H1 (cell line): ENCODE measurements around the gene LRIT2. TPM values are rescaled to one million over a fixed set of nuclear protein-coding genes. Genes with fewer than 3 reads are reported as not detected.

ENCODE experiments used
- CTCF ChIA-PET: fragments of 300-600 bp; sonication (Branson Sonifier 250); formaldehyde crosslinking; loops from one replicate; lab custom pipeline; 2021; ENCODE audit not compliant: partially characterized antibody; lab: Charles Lee
- POLR2A ChIA-PET: fragments of 300-600 bp; sonication (Branson Sonifier 250); formaldehyde crosslinking; loops from one replicate; lab custom pipeline; 2021; ENCODE audit warnings: inconsistent platforms; ENCODE audit not compliant: partially characterized antibody; lab: Charles Lee
- DNase-seq, 2 experiments: peaks; one replicate each; pipeline versions ENCODE4 v3.0.0 to v3.0.0-alpha.2; 2010 to 2022; ENCODE audit warnings: low spot score in 2 of 2, low read depth in 1 of 2, mixed read lengths in 1 of 2
- FAIRE-seq: peaks from 2 replicates; lab custom pipeline; 2011; peaks lifted over from hg19 to GRCh38; lab: Jason Lieb, UNC
- H2AFZ ChIP-seq: 2 replicates; pipeline ENCODE4 v1.8.1; 2012; ENCODE audit warnings: low read length, inconsistent platforms
- H2AK5ac ChIP-seq: 2 replicates; pipeline ENCODE4 v1.6.1; 2013; ENCODE audit warnings: low read depth, low read length
- H2BK120ac ChIP-seq: replicated peaks from 2 replicates; pipeline ENCODE3; 2013; ENCODE audit warnings: low read depth, low read length, inconsistent platforms
- H2BK12ac ChIP-seq: 2 replicates; pipeline ENCODE4 v1.6.1; 2013; ENCODE audit warnings: low read depth, low read length
- H2BK15ac ChIP-seq: 2 replicates; pipeline ENCODE4 v1.6.1; 2013; ENCODE audit warnings: low read length
- H2BK20ac ChIP-seq: 2 replicates; pipeline ENCODE4 v1.6.1; 2013; ENCODE audit warnings: low read length
- H2BK5ac ChIP-seq: 2 replicates; pipeline ENCODE4 v1.6.1; 2013; ENCODE audit warnings: low read depth, low read length
- H3K14ac ChIP-seq: 2 replicates; pipeline ENCODE4 v1.6.1; 2013; ENCODE audit warnings: inconsistent platforms; ENCODE audit not compliant: insufficient read length
- H3K18ac ChIP-seq: 2 replicates; pipeline ENCODE4 v1.6.1; 2013; ENCODE audit warnings: low read length; ENCODE audit errors: extremely low read depth
- H3K23ac ChIP-seq: 2 replicates; pipeline ENCODE4 v1.6.1; 2013; ENCODE audit warnings: inconsistent platforms; ENCODE audit not compliant: insufficient read length
- H3K23me2 ChIP-seq: 2 replicates; pipeline ENCODE4 v1.6.1; 2013; ENCODE audit warnings: low read depth, low read length
- H3K27ac ChIP-seq: 2 replicates; pipeline ENCODE4 v1.6.1; 2011; ENCODE audit warnings: low read depth, low read length, inconsistent platforms
- H3K27me3 ChIP-seq, 4 experiments: replicated peaks in 1 of 4; 1 replicate in 1 of 4; 2 replicates in 3 of 4; pipeline versions ENCODE4 v1.6.1 to v1.8.1; 2011 to 2013; ENCODE audit warnings: low read length in 3 of 4, mild to moderate bottlenecking in 3 of 4, inconsistent platforms in 2 of 4, mixed read lengths in 2 of 4, moderate library complexity in 1 of 4; ENCODE audit not compliant: control insufficient read depth in 3 of 4, insufficient read depth in 3 of 4; ENCODE audit errors: extremely low read depth in 1 of 4
- H3K36me3 ChIP-seq, 4 experiments: 2 replicates each; pipeline versions ENCODE4 v1.6.1 to v1.8.1; 2011 to 2013; ENCODE audit warnings: mild to moderate bottlenecking in 4 of 4, low read length in 3 of 4, moderate library complexity in 2 of 4, control low read depth in 1 of 4, inconsistent platforms in 1 of 4; ENCODE audit not compliant: insufficient read depth in 4 of 4, control insufficient read depth in 2 of 4
- H3K4ac ChIP-seq: replicated peaks from 2 replicates; pipeline ENCODE3; 2013; ENCODE audit warnings: low read length, low read depth, mixed read lengths, inconsistent platforms; ENCODE audit not compliant: insufficient read length
- H3K4me1 ChIP-seq, 4 experiments: replicated peaks in 1 of 4; 1 replicate in 1 of 4; 2 replicates in 3 of 4; pipeline versions ENCODE4 v1.6.1 to v1.8.1; 2011 to 2013; ENCODE audit warnings: low read length in 3 of 4, inconsistent platforms in 2 of 4, mixed read lengths in 1 of 4; ENCODE audit not compliant: insufficient read depth in 4 of 4, control insufficient read depth in 3 of 4
- H3K4me2 ChIP-seq, 2 experiments: 2 replicates each; pipeline versions ENCODE4 v1.6.1 to v1.8.1; 2011 to 2013; ENCODE audit warnings: low read depth in 2 of 2, low read length in 2 of 2, control low read depth in 1 of 2, inconsistent platforms in 1 of 2, mild to moderate bottlenecking in 1 of 2; ENCODE audit not compliant: insufficient read depth in 1 of 2
- H3K4me3 ChIP-seq, 4 experiments: fragments of 200-600, 300-600 bp in 1 of 4; sonication (generic), shearing (Covaris generic), sonication (Bioruptor Twin) in 1 of 4; 2 replicates each; pipeline versions ENCODE4 v1.5.1 to v1.8.1; 2011 to 2016; ENCODE audit warnings: low read length in 4 of 4, low read depth in 3 of 4, control low read depth in 2 of 4, inconsistent platforms in 2 of 4, mild to moderate bottlenecking in 2 of 4, mixed read lengths in 1 of 4, moderate library complexity in 1 of 4; ENCODE audit not compliant: insufficient read depth in 2 of 4; ENCODE audit errors: extremely low read depth in 1 of 4
- H3K56ac ChIP-seq: replicated peaks from 2 replicates; pipeline ENCODE3; 2013; ENCODE audit warnings: low read depth, mild to moderate bottlenecking, mixed read lengths, low read length, inconsistent platforms; ENCODE audit not compliant: insufficient read length
- H3K79me1 ChIP-seq: 2 replicates; pipeline ENCODE4 v1.6.1; 2013; ENCODE audit warnings: low read depth, low read length, control low read depth
- H3K79me2 ChIP-seq, 2 experiments: 2 replicates each; pipeline versions ENCODE4 v1.6.1 to v1.8.1; 2012 to 2013; ENCODE audit warnings: low read length in 2 of 2, mild to moderate bottlenecking in 2 of 2, inconsistent platforms in 1 of 2; ENCODE audit not compliant: insufficient read depth in 2 of 2, control insufficient read depth in 1 of 2
- H3K9ac ChIP-seq, 4 experiments: replicated peaks in 1 of 4; 1 replicate in 1 of 4; 2 replicates in 3 of 4; pipeline versions ENCODE4 v1.6.1 to v1.8.1; 2011 to 2013; ENCODE audit warnings: low read depth in 3 of 4, low read length in 3 of 4, control low read depth in 2 of 4, mild to moderate bottlenecking in 2 of 4, moderate library complexity in 2 of 4, inconsistent platforms in 1 of 4; ENCODE audit errors: extremely low read depth in 1 of 4
- H3K9me3 ChIP-seq, 2 experiments: 2 replicates each; pipeline versions ENCODE4 v1.6.1 to v1.8.1; 2012 to 2013; ENCODE audit warnings: mild to moderate bottlenecking in 2 of 2, moderate library complexity in 2 of 2, control low read depth in 1 of 2, inconsistent platforms in 1 of 2, low read depth in 1 of 2, low read length in 1 of 2, mixed read lengths in 1 of 2; ENCODE audit not compliant: insufficient read depth in 2 of 2
- H4K20me1 ChIP-seq, 2 experiments: replicated peaks in 1 of 2; 2 replicates each; pipeline versions ENCODE3 to v1.8.1; 2011 to 2013; ENCODE audit warnings: inconsistent platforms in 2 of 2, low read length in 2 of 2, mild to moderate bottlenecking in 1 of 2; ENCODE audit not compliant: insufficient read depth in 2 of 2, control insufficient read depth in 1 of 2
- H4K5ac ChIP-seq: 2 replicates; pipeline ENCODE4 v1.6.1; 2013; ENCODE audit warnings: low read length, low read depth, mixed read lengths, inconsistent platforms; ENCODE audit not compliant: insufficient read length
- H4K8ac ChIP-seq: 2 replicates; pipeline ENCODE4 v1.8.0; 2013; ENCODE audit warnings: mild to moderate bottlenecking, moderate library complexity, low read length, inconsistent platforms; ENCODE audit not compliant: insufficient read depth; ENCODE audit errors: extremely low read depth
- H4K91ac ChIP-seq: replicated peaks from 2 replicates; pipeline ENCODE3; 2013; ENCODE audit warnings: low read length, mixed read lengths, inconsistent platforms; ENCODE audit not compliant: insufficient read length
- GABPA ChIP-seq: IDR thresholded peaks from 2 replicates; pipeline ENCODE4 v1.6.1; 2011; ENCODE audit warnings: mild to moderate bottlenecking, low read length, moderate library complexity, borderline replicate concordance; ENCODE audit not compliant: insufficient read depth
- PHF8 ChIP-seq: fragments of 200-600 bp; sonication (generic); conservative IDR thresholded peaks from 2 replicates; pipeline ENCODE4 v1.7.1; 2012; ENCODE audit warnings: low read depth, mild to moderate bottlenecking, inconsistent platforms, low read length, moderate library complexity
- POU5F1 ChIP-seq: IDR thresholded peaks from 2 replicates; pipeline ENCODE4 v1.6.1; 2011; ENCODE audit warnings: low read depth, mild to moderate bottlenecking, low read length, moderate library complexity
- RAD21 ChIP-seq, 2 experiments: IDR thresholded peaks in 1 of 2; conservative IDR thresholded peaks in 1 of 2; 2 replicates each; pipeline ENCODE4 v1.6.1; 2011; ENCODE audit warnings: low read depth in 2 of 2, low read length in 2 of 2, improper control_type of control experiment in 1 of 2, inconsistent platforms in 1 of 2, mild to moderate bottlenecking in 1 of 2, moderate library complexity in 1 of 2
- RBBP5 ChIP-seq: IDR thresholded peaks from 2 replicates; pipeline ENCODE4 v1.7.1; 2012; ENCODE audit warnings: low read depth, mild to moderate bottlenecking, inconsistent platforms, low read length, moderate library complexity, borderline replicate concordance
- WGBS, 2 experiments: shearing (Covaris generic) in 1 of 2; methylation state at CpG; one replicate each; pipeline versions ENCODE4 v1.1.6 to v1.1.7; 2013 to 2015; ENCODE audit warnings: low lambda C conversion rate in 2 of 2, mixed read lengths in 2 of 2, inconsistent platforms in 1 of 2, low coverage in 1 of 2, missing lambda C conversion rate in 1 of 2; ENCODE audit not compliant: insufficient replicate concordance in 2 of 2, insufficient coverage in 1 of 2, insufficient read length in 1 of 2; ENCODE audit errors: extremely low coverage in 1 of 2, missing lambda C conversion rate in 1 of 2; 5-methylcytosine and 5-hydroxymethylcytosine counted together
- polyA plus RNA-seq, 7 experiments: library from polyadenylated mRNA; depleted of rRNA in 3 of 7; stranded (reverse) in 5 of 7; unstranded in 2 of 7; fragments of >200 nt in 5 of 7; fragments of 200-250 nt in 2 of 7; gene quantifications; 1 replicate in 5 of 7; 2 replicates in 1 of 7; 4 replicates in 1 of 7; pipeline versions ENCODE4 v1.2.1 to v1.2.3, GENCODE V29; 2011 to 2013; ENCODE audit warnings: missing spikeins in 2 of 7, mixed read lengths in 2 of 7
- total RNA-seq: library from RNA; stranded (reverse); fragmentation: NEBNext Ultra II Directional; extraction: Animal tissue kit (Norgen Biotek cat#: 25700); gene quantifications from 2 replicates; pipeline ENCODE4 v1.2.1, GENCODE V29; 2021
- TF ChIP-seq, protein P1 (sequence below), 3 experiments: IDR thresholded peaks; 1 replicate in 2 of 3; 2 replicates in 1 of 3; pipeline versions ENCODE4 v1.5.1 to v1.6.1; 2011; ENCODE audit warnings: low read length in 3 of 3, mild to moderate bottlenecking in 3 of 3, inconsistent platforms in 2 of 3, low read depth in 1 of 3, moderate library complexity in 1 of 3; ENCODE audit not compliant: insufficient read depth in 1 of 3; ENCODE audit errors: control extremely low read depth in 1 of 3

The LRIT2 gene
- total and polyA plus RNA-seq, 2 of the 8 experiments (the other 6 are each of a cell fraction or from before 2014, with no cell fraction given): not detected

DNA sequence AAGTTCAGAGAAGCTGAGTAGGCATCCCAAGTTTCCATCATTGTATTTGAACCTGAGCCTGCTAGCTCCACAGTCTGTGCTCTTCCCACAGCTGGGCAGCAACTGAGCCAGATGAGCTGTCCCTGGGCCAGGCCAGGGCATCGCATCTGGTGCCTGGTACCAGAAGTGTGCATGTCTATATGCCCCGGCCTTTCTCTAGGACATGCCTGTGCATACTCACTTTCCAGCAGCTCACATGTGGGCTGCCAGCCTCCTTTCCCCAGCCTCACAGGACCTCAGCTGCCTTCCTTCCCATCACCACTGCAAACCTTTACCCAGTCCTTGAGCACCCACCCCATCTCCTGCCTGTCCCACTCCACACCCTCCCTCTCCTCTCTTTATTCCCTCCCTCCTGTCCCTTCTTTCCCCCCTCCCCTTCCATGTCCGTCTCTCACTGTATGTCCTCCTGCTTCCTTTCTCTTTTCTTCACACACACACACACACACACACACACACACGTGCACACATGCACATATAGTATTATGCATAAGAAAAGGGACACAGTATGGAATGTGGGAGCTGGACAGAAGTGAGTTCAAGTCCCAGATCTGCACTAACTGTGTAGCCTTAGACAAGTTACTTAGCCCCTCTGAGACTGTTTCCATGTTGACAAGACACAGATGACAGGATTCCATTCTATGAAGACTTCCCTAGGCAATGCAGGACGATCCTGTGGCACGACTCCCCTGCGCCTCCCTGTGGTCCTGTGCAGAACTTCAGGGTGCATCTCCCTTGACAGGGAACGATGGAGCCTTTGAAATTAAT is 20.1 kb downstream of the LRIT2 start:
- Histone ChIP-seq H2BK5ac (no peak overlapping the region), H4K20me1 (peaks cover 0 to 4% of the 10 kb centered on the region in 2 experiments), H3K79me1 (no peaks in the 10 kb centered on the region), H2BK20ac (no peak overlapping the region), H2BK120ac (no peak overlapping the region), H4K5ac (no peak overlapping the region), H3K56ac (no peak overlapping the region), H3K79me2 (no peaks in the 10 kb centered on the region), H3K4me1 (no peaks in the 10 kb centered on the region), H2AK5ac (no peak overlapping the region), H2AFZ (no peak overlapping the region), H3K18ac (no peak overlapping the region)
- peak in 1 of 2 experiments; percentile 89 for DNase-seq
- peak; percentile 58 for FAIRE-seq
- TF ChIP-seq GABPA: no peak
- 0 out of 2 replicates have a peak, but pooled peaks have one; percentile 8 for TF ChIP-seq POU5F1
- TF ChIP-seq, protein P1, sequence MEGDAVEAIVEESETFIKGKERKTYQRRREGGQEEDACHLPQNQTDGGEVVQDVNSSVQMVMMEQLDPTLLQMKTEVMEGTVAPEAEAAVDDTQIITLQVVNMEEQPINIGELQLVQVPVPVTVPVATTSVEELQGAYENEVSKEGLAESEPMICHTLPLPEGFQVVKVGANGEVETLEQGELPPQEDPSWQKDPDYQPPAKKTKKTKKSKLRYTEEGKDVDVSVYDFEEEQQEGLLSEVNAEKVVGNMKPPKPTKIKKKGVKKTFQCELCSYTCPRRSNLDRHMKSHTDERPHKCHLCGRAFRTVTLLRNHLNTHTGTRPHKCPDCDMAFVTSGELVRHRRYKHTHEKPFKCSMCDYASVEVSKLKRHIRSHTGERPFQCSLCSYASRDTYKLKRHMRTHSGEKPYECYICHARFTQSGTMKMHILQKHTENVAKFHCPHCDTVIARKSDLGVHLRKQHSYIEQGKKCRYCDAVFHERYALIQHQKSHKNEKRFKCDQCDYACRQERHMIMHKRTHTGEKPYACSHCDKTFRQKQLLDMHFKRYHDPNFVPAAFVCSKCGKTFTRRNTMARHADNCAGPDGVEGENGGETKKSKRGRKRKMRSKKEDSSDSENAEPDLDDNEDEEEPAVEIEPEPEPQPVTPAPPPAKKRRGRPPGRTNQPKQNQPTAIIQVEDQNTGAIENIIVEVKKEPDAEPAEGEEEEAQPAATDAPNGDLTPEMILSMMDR (IDR thresholded peaks at IDR 0.05; ENCODE audit: control extremely low read depth in 1 of 3, insufficient read depth in 1 of 3, low read depth in 1 of 3, low read length in 3 of 3): peak; percentile 93 to 97 (median 93)
- peak; percentile 86 to 88 for TF ChIP-seq RAD21 (IDR thresholded peaks at IDR 0.05 in 1 of 2, conservative IDR thresholded peaks at IDR 0.05 in 1 of 2; ENCODE audit: low read depth in 2 of 2, low read length in 2 of 2)
- TF ChIP-seq RBBP5: no peak
- no peak for TF ChIP-seq PHF8
- TF ChIP-seq, all 59 proteins: peak for 3
- Histone ChIP-seq H3K27ac (no peak overlapping the region), H3K36me3 (no peaks in the 10 kb centered on the region), H3K23ac (no peak overlapping the region), H4K8ac (no peak overlapping the region; the same call in 1 of the 2 replicates), H3K23me2 (no peaks in the 10 kb centered on the region), H3K9ac (no peak overlapping the region), H2BK12ac (no peak overlapping the region), H3K27me3 (no peaks in the 10 kb centered on the region), H3K14ac (no peak overlapping the region), H3K4ac (no peak overlapping the region), H4K91ac (no peak overlapping the region), H2BK15ac (no peak overlapping the region), H3K9me3 (no peaks in the 10 kb centered on the region), H3K4me3 (no peak overlapping the region), H3K4me2 (no peak overlapping the region)
- POLR2A ChIA-PET: no interaction called here
- CTCF ChIA-PET: interaction anchor here (0.6 to 10.8 kb wide), 45 partner anchors 8 to 631 kb away, joined by 3 to 248 read pairs (median 5); partner anchors contain the start of genes CDHR1, GHITM, LRIT2 and RGR
- WGBS, 2 experiments: 40% methylated on average over 8 of the region's 8 CpGs; no CpG with 5 or more reads in 1 of the 2 experiments
